Stimulated activated naive CD4-positive, alpha-beta T cell (primary cell): Measurements from ENCODE around the gene MT1A.
"Not testable (repeated sequence)": the region's sequence is repeated elsewhere in the genome, so short reads cannot be mapped to it uniquely, and the experiment has no call there.

Source experiments
- DNase-seq, 6 experiments: peaks; one replicate each; lab custom pipeline; 2025; lab: John Stamatoyannopoulos, UW

The MT1A gene

GRCh38 chr16:56610017-56610608, 28.4 kb upstream of the MT1A start:
- peak; percentile 51 to 78 (median 64) for DNase-seq

- DNase-seq = no peak
These were observed 27.8 kb upstream of the MT1A start for GRCh38 chr16:56610609-56611111.

- no peak for DNase-seq
These were observed 27.1 kb upstream of the MT1A start for GRCh38 chr16:56611281-56611833.

- DNase-seq = no peak
These were observed 24.8 kb upstream of the MT1A start for GRCh38 chr16:56613706-56614105.

- DNase-seq = no peak
These were observed 23.9 kb upstream of the MT1A start for GRCh38 chr16:56614549-56614991.

- no peak for DNase-seq
These were observed 23.1 kb upstream of the MT1A start for GRCh38 chr16:56615353-56615752.

GRCh38 chr16:56616608-56617211, 21.8 kb upstream of the MT1A start:
- DNase-seq = no peak

GRCh38 chr16:56617212-56618085, 21.0 kb upstream of the MT1A start:
- peak in 5 of 6 experiments; percentile 14 to 41 (median 34) for DNase-seq

GRCh38 chr16:56618138-56618537, 20.3 kb upstream of the MT1A start:
- DNase-seq = no peak

- no peak for DNase-seq
These were observed 18.0 kb upstream of the MT1A start for GRCh38 chr16:56620339-56620897.

GRCh38 chr16:56621665-56622445, 16.6 kb upstream of the MT1A start:
- not testable (repeated sequence) for DNase-seq

GRCh38 chr16:56623184-56623583, 15.3 kb upstream of the MT1A start:
- not testable (repeated sequence) for DNase-seq

GRCh38 chr16:56623637-56624036, 14.8 kb upstream of the MT1A start:
- DNase-seq = no peak

GRCh38 chr16:56625140-56625942, 13.1 kb upstream of the MT1A start, which contains the start of gene MT1E:
Gene MT1E (plus strand): TSS chr16:56625781. CDS start chr16:56625852, 71 bp downstream.
- DNase-seq = peak in 3 of 6 experiments; percentile 14 to 48 (median 27)

GRCh38 chr16:56625943-56626654, 12.4 kb upstream of the MT1A start:
- no peak for DNase-seq

- DNase-seq = no peak
These were observed 11.8 kb upstream of the MT1A start for GRCh38 chr16:56626685-56627084.

GRCh38 chr16:56628486-56629350, 9.7 kb upstream of the MT1A start:
- DNase-seq = no peak

GRCh38 chr16:56629531-56629930, 8.9 kb upstream of the MT1A start:
- DNase-seq = no peak

- no peak for DNase-seq
These were observed 8.3 kb upstream of the MT1A start for GRCh38 chr16:56630134-56630533.
